Pancreas (tissue), 10 donors: ENCODE data around the gene CKAP4. TPM values are rescaled to one million over a fixed set of nuclear protein-coding genes. Genes with fewer than 3 reads are reported as not detected.

Source experiments
- ATAC-seq, 4 donors: fragments of 200-7000 bp; cut with Tn5 transposase; one replicate each; pipeline versions ENCODE4 v1.8.0 to v1.9.1; 2020; ENCODE audit warnings: mild to moderate bottlenecking in 4 of 4, moderate library complexity in 4 of 4
- DNase-seq, 6 donors: peaks; one replicate each; pipeline ENCODE4 v3.0.0-alpha.2; 2020
- FAIRE-seq: peaks from 2 replicates; lab custom pipeline; 2012; peaks lifted over from hg19 to GRCh38; lab: Jason Lieb, UNC
- H3K27ac ChIP-seq, 4 donors: fragments of 200-600 bp; sonication (generic); 1 replicate in 3 of 4; 2 replicates in 1 of 4; pipeline versions ENCODE4 v1.5.0 to v1.8.0; 2020
- H3K27me3 ChIP-seq, 4 donors: fragments of 200-600 bp; one replicate each; pipeline ENCODE4 v1.8.0; 2021
- H3K36me3 ChIP-seq, 3 donors: fragments of 200-600 bp; sonication (generic) in 1 of 3; one replicate each; pipeline versions ENCODE4 v1.5.0 to v1.8.0; 2020 to 2021
- H3K4me1 ChIP-seq, 3 donors: fragments of 200-600 bp; one replicate each; pipeline ENCODE4 v1.8.0; 2021
- H3K4me3 ChIP-seq, 4 donors: fragments of 200-600 bp; sonication (generic) in 2 of 4; one replicate each; pipeline versions ENCODE4 v1.5.0 to v1.8.0; 2020 to 2021
- H3K9me3 ChIP-seq, 4 donors: fragments of 200-600 bp; one replicate each; pipeline ENCODE4 v1.8.0; 2021
- CTCF ChIP-seq, 4 donors: fragments of 200-600 bp; sonication (generic) in 3 of 4; IDR thresholded peaks; one replicate each; pipeline versions ENCODE4 v1.5.0 to v1.8.0; 2021; ENCODE audit warnings: antibody characterized with exemption in 4 of 4
- WGBS, 2 donors: extraction: QIAGEN DNeasy Blood & Tissue Kit; methylation state at CpG; one replicate each; pipeline ENCODE4 v1.1.7; 2013; 5-methylcytosine and 5-hydroxymethylcytosine counted together
- intact Hi-C, 3 donors: fragments of 100-400 bp; cut with DNase I; formaldehyde crosslinking; loops; one replicate each; pipeline versions ENCODE4 v1.11.1 to v1.14.2; 2022
- polyA plus RNA-seq, 2 donors: library from polyadenylated mRNA; stranded (reverse); fragments of 200-250 nt; gene quantifications; one replicate each; pipeline ENCODE4 v1.2.3, GENCODE V29; 2013
- total RNA-seq, 6 donors: library from RNA; stranded (reverse); fragmentation: NEBNext Ultra II Directional in 4 of 6; extraction: Animal tissue kit (Norgen Biotek cat#: 25700) in 4 of 6; gene quantifications; one replicate each; pipeline versions ENCODE4 v1.2.1 to v1.2.4, GENCODE V29; 2021 to 2023
- donor health status: healthy with polysubstance abuse.
- donor health status: DM: no; HTN: no; CAD: no; lungs with moderate emphysema.
- donor health status: DM: no; HTN: no; CAD: no.
- donor health status: control.
- donor health status: control.
- donor health status: Bipolar disorder and iron deficiency.
- donor health status: DM: yes; HTN: yes; CAD: no.
- donor health status: DM: no; HTN: no; CAD: no.
- donor health status: DM: no; HTN: no; CAD: no.
- donor health status: DM: yes; HTN: yes; CAD: no.

Gene CKAP4
- total and polyA plus RNA-seq, 8 donors = 5.6 to 45.3 (median 24.6) TPM

GRCh38 chr12:106197906-106198623, 49.8 kb downstream of the CKAP4 start:
- WGBS, 2 donors = 83 to 89% methylated on average over 8 of the region's 8 CpGs
- no peaks in the 10 kb centered on the region for H3K27me3 ChIP-seq
- FAIRE-seq (no peak), DNase-seq (no peak), ATAC-seq (no peak)
- no peak overlapping the region for H3K4me3 ChIP-seq
- no peaks in the 10 kb centered on the region for H3K36me3 ChIP-seq
- no peak for TF ChIP-seq CTCF (IDR thresholded peaks at IDR 0.05)
- no peak overlapping the region for H3K27ac ChIP-seq
- H3K4me1 ChIP-seq = peaks cover 6 to 10% (median 9%) of the 10 kb centered on the region in 3 donors
- intact Hi-C loops = no loop called here
- no peaks in the 10 kb centered on the region for H3K9me3 ChIP-seq

- H3K36me3 ChIP-seq = no peaks in the 10 kb centered on the region
- FAIRE-seq (no peak), DNase-seq (peak in 4 of 6 donors; percentile 30 to 67 (median 42)), ATAC-seq (peak; percentile 48 to 90 (median 82))
- H3K9me3 ChIP-seq = no peaks in the 10 kb centered on the region
- H3K4me3 ChIP-seq = no peak overlapping the region
- TF ChIP-seq CTCF (IDR thresholded peaks at IDR 0.05) = no peak
- peaks cover 6 to 10% (median 9%) of the 10 kb centered on the region in 3 donors for H3K4me1 ChIP-seq
- 4 to 12% methylated on average over 5 of the region's 5 CpGs for WGBS, 2 donors
- intact Hi-C loops = no loop called here
- no peaks in the 10 kb centered on the region for H3K27me3 ChIP-seq
- peak overlapping the region in 1 of 4 donors; percentile 34 for H3K27ac ChIP-seq
Observed at GRCh38 chr12:106195621-106196027, 52.2 kb downstream of the CKAP4 start.

DNA sequence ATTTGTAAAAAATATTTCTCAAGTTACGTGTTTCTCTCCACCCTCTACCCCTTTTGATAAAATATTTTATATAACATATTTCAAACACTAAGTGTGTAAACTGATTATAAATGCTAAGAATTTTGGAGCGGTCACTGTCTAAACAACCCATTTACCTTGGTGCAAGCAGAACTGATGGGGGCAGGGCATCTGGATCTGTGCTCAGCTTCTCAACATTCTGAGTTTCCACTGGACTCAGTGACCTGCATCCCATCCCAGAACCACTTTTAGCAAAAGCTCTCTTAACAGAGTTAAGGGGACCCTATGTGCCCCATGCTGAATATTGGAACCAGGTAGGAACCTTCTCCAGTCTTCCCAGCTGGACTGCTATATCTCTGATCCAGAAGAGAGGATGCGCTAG, 53.5 kb downstream of the CKAP4 start:
- no peaks in the 10 kb centered on the region for H3K9me3 ChIP-seq
- FAIRE-seq (no peak), ATAC-seq (no peak), DNase-seq (no peak)
- H3K4me3 ChIP-seq = no peak overlapping the region
- H3K4me1 ChIP-seq = peaks cover 6 to 10% (median 9%) of the 10 kb centered on the region in 3 donors
- 96 to 99% methylated on average over 3 of the region's 3 CpGs for WGBS, 2 donors
- H3K36me3 ChIP-seq = no peaks in the 10 kb centered on the region
- intact Hi-C loops = no loop called here
- H3K27ac ChIP-seq = no peak overlapping the region
- H3K27me3 ChIP-seq = no peaks in the 10 kb centered on the region
- TF ChIP-seq CTCF (IDR thresholded peaks at IDR 0.05) = no peak

GRCh38 chr12:106193394-106194215, 54.2 kb downstream of the CKAP4 start:
- Histone ChIP-seq H3K9me3 (no peaks in the 10 kb centered on the region), H3K27me3 (no peaks in the 10 kb centered on the region), H3K4me3 (no peak overlapping the region), H3K36me3 (no peaks in the 10 kb centered on the region), H3K27ac (no peak overlapping the region), H3K4me1 (peaks cover 6 to 10% (median 9%) of the 10 kb centered on the region in 3 donors)
- 83 to 84% methylated on average over 10 of the region's 10 CpGs for WGBS, 2 donors
- DNase-seq (no peak), FAIRE-seq (no peak), ATAC-seq (no peak)
- intact Hi-C loops = no loop called here
- no peak for TF ChIP-seq CTCF (IDR thresholded peaks at IDR 0.05)
